ENCODE measurements around the gene SRSF11.

DNA sequence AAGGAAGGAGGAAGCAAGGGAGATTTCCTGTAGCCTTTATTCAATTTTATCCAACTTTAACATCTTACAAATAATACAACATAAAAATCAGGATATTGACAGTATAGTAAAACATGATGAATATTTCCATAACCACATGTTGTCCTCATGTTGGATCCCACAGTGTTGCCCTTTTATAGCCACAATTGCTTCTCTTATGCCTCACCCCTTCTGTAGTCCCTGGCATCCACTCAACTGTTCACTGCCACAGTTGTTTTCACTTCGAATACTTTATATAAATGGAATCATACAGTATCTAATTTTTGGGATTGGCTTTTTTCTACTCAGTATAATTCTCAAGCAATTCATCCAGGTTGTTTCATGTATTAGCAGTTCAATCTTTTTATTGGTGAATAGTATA, 44.8 kb downstream of the SRSF11 start:
- TF ChIP-seq ZNF274 (IDR thresholded peaks at IDR 0.05; ENCODE audit: low read depth, low read length) = no peak
- no peak for TF ChIP-seq SUZ12 (IDR thresholded peaks at IDR 0.05; ENCODE audit: extremely low read depth, insufficient read depth, insufficient read length)

Measured in NT2/D1 (cell line).